ENCODE results near the gene PTPRN2.

DNA sequence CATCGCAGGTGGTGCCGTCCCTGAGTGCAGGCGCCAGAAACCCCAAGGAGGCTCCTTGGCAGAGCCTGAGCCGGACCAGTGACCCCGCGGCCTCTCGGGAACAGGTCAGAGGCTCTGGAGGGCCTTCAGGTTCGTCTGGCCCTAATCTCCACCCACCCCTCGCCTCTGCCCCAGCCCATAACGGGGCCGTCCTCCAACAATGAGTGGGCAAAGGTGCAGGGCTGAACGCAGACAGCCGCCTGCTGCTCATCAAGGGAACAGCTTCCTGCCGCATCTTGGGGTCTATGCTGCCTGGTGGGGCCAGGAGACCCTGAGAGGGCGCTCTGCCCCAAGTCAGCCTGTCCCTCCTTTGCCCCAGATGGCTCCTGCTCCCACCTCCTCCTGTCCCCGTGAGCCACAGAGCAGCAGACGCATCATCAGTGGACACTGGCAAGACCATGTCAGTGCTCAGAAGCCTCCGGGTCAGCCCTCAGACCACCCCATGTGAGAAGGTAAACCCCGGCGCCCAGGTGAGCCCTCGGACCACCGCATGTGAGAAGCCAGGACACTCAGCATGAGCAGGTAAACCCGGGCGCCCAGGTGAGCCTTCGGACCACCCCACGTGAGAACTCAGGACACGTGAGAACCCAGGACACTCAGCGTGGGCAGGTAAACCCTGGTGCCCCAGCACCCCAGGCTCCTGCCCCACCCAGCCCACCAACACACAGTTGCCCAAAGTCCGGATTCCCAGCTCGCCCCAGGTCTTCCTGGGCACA lies 142.0 kb downstream of the PTPRN2 start:
- TF ChIP-seq LEF1 (IDR thresholded peaks at IDR 0.05; ENCODE audit: borderline replicate concordance) (no peak), BHLHE40 (IDR thresholded peaks at IDR 0.05; ENCODE audit: borderline replicate concordance) (no peak), HDGF (IDR thresholded peaks at IDR 0.05; ENCODE audit: borderline replicate concordance) (no peak), FOXA1 (IDR thresholded peaks at IDR 0.05) (no peak), SUZ12 (IDR thresholded peaks at IDR 0.05) (no peak), ARNT (IDR thresholded peaks at IDR 0.05) (no peak), CTBP1 (IDR thresholded peaks at IDR 0.05; ENCODE audit: borderline replicate concordance) (no peak), SP1 (IDR thresholded peaks at IDR 0.05) (no peak)
